ENCODE measurements around the gene TMA7. TPM values are rescaled to one million over a fixed set of nuclear protein-coding genes. Genes with fewer than 3 reads are reported as not detected.

The TMA7 gene
- total and polyA plus RNA-seq, 2 of the 13 experiments (the other 11 are each of a cell fraction or from before 2014, with no cell fraction given): 100 to 486 TPM

DNA sequence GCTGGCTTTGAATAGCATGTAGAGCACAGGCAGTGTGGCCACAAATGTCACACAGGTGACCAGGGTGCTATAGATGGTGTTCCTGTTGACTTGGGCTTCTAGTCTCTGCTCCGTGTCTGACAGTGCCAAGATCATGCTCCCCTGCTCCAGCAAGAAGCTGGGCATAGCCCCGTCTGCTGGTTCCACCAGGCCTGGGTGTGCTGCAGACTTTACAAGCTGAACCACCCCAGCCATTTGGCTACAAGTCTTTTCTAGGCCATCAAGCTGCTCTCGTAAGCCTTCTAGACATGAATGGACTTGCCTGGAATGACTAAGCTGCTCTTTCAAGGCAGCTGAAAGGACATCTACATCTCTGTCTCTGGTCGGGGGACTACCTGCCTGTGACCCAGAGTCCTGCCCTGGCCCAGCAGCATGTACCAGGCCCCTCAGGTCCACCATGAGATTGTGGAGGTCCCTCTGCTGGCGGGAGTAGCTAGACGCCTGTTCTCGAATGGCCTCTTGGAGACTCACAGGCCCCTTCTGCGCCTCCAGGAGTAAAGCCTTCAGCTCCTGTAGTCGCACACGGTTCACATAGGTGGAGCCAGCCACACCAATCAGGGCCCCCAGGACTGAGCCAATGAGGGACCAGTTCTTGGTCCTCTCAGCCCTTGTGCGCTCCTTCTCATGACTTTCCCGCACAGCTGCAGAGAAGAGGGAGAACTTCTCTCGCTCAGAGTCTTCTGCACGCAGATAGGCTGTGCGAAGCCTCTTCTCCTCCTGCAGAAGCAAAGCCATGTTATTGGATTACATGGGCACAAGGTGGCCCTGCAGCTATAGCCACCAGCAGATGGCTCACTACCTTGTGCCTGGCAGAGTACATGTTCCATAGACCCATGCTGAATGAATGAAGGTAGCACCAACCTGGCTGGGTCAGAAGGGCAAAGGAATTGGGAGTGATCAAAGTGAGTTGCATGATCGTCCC, 7.4 kb upstream of the TMA7 start (continued):
- TF ChIP-seq, protein P1, sequence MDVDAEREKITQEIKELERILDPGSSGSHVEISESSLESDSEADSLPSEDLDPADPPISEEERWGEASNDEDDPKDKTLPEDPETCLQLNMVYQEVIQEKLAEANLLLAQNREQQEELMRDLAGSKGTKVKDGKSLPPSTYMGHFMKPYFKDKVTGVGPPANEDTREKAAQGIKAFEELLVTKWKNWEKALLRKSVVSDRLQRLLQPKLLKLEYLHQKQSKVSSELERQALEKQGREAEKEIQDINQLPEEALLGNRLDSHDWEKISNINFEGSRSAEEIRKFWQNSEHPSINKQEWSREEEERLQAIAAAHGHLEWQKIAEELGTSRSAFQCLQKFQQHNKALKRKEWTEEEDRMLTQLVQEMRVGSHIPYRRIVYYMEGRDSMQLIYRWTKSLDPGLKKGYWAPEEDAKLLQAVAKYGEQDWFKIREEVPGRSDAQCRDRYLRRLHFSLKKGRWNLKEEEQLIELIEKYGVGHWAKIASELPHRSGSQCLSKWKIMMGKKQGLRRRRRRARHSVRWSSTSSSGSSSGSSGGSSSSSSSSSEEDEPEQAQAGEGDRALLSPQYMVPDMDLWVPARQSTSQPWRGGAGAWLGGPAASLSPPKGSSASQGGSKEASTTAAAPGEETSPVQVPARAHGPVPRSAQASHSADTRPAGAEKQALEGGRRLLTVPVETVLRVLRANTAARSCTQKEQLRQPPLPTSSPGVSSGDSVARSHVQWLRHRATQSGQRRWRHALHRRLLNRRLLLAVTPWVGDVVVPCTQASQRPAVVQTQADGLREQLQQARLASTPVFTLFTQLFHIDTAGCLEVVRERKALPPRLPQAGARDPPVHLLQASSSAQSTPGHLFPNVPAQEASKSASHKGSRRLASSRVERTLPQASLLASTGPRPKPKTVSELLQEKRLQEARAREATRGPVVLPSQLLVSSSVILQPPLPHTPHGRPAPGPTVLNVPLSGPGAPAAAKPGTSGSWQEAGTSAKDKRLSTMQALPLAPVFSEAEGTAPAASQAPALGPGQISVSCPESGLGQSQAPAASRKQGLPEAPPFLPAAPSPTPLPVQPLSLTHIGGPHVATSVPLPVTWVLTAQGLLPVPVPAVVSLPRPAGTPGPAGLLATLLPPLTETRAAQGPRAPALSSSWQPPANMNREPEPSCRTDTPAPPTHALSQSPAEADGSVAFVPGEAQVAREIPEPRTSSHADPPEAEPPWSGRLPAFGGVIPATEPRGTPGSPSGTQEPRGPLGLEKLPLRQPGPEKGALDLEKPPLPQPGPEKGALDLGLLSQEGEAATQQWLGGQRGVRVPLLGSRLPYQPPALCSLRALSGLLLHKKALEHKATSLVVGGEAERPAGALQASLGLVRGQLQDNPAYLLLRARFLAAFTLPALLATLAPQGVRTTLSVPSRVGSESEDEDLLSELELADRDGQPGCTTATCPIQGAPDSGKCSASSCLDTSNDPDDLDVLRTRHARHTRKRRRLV (CRISPR knock-in tag; IDR thresholded peaks at IDR 0.05): 0 out of 2 replicates have a peak, but pooled peaks have one; percentile 36
- no peak for TF ChIP-seq KDM2A (CRISPR knock-in tag; IDR thresholded peaks at IDR 0.05; ENCODE audit: borderline replicate concordance, low read depth)
- TF ChIP-seq, protein P2, sequence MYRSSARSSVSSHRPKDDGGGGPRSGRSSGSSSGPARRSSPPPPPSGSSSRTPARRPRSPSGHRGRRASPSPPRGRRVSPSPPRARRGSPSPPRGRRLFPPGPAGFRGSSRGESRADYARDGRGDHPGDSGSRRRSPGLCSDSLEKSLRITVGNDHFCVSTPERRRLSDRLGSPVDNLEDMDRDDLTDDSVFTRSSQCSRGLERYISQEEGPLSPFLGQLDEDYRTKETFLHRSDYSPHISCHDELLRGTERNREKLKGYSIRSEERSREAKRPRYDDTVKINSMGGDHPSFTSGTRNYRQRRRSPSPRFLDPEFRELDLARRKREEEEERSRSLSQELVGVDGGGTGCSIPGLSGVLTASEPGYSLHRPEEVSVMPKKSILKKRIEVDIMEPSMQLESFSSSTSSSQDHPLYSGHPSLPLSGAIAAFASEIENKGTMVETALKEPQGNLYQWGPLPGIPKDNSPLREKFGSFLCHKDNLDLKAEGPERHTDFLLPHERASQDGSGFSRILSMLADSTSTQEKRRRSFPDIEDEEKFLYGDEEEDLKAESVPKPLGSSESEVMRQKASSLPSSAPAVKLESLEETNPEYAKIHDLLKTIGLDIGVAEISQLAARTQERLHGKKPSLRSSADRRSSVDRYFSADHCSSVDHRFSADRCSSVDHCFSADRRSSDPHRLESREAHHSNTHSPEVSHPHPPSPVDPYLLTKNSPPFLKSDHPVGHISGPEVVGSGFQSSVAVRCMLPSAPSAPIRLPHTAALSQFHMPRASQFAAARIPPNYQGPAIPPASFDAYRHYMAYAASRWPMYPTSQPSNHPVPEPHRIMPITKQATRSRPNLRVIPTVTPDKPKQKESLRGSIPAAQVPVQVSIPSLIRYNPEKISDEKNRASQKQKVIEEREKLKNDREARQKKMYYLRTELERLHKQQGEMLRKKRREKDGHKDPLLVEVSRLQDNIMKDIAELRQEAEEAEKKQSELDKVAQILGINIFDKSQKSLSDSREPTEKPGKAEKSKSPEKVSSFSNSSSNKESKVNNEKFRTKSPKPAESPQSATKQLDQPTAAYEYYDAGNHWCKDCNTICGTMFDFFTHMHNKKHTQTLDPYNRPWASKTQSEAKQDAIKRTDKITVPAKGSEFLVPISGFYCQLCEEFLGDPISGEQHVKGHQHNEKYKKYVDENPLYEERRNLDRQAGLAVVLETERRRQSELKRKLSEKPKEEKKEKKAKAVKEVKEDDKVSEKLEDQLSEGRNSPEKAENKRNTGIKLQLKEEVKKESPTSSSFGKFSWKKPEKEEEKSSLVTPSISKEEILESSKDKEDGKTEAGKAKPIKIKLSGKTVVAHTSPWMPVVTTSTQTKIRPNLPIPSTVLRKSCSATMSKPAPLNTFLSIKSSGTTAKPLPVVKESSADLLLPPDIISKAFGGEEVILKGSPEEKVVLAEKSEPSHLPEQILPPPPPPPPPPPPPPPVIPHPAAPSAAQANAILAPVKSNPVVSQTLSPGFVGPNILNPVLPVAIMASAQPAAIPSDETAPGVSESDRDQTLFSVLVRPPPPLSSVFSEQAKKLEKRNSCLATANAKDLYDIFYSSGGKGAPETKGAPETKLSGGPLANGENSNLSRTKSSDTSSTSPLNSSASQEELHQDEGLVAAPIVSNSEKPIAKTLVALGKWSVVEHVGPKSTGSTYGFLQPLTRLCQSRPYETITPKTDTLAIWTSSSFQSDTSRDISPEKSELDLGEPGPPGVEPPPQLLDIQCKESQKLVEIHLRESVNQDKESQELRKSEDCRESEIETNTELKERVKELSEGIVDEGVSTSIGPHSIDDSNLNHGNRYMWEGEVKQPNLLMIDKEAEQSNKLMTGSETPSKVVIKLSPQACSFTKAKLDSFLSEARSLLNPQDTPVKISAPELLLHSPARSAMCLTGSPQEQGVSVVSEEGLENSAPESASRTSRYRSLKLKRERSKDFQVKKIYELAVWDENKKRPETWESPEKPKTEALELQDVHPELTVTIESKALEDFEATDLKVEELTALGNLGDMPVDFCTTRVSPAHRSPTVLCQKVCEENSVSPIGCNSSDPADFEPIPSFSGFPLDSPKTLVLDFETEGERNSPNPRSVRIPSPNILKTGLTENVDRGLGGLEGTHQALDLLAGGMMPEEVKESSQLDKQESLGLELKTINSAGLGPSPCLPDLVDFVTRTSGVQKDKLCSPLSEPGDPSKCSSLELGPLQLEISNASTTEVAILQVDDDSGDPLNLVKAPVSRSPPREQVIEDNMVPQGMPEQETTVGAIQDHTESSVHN (CRISPR knock-in tag; IDR thresholded peaks at IDR 0.05): no peak
- TF ChIP-seq MXI1 (IDR thresholded peaks at IDR 0.05; ENCODE audit: borderline replicate concordance, low read depth, low read length): no peak
- no peak for TF ChIP-seq ZC3H13 (CRISPR knock-in tag; IDR thresholded peaks at IDR 0.05)
- peak; percentile 36 for TF ChIP-seq STAG1 (CRISPR knock-in tag; IDR thresholded peaks at IDR 0.05)
- TF ChIP-seq ZBTB7A (CRISPR knock-in tag; IDR thresholded peaks at IDR 0.05): 0 out of 2 replicates have a peak, but pooled peaks have one; percentile 25
- no peak for TF ChIP-seq ZNF703 (CRISPR knock-in tag; IDR thresholded peaks at IDR 0.05; ENCODE audit: borderline replicate concordance)
